IMR-90 (cell line): ENCODE results near the gene ZSCAN16. TPM values are rescaled to one million over a fixed set of nuclear protein-coding genes. Genes with fewer than 3 reads are reported as not detected.
A peak's percentile ranks its signal among the peaks of the same experiment; 100 is the strongest.

Source experiments
- ATAC-seq: fragments of 200-7000 bp; cut with Tn5 transposase; 2 replicates; pipeline ENCODE4 v1.9.1; 2020; ENCODE audit warnings: low read depth, mild to moderate bottlenecking, moderate library complexity
- BruUV-seq: library from RNA; stranded (reverse); fragments of 400-500 nt; replicated peaks from 2 replicates; lab custom pipeline; 2021; lab: Mats Ljungman, UMichigan
- CTCF ChIA-PET: fragments of 300-600 bp; formaldehyde crosslinking; extraction: SDS; loops from one replicate; lab custom pipeline; 2021; ENCODE audit warnings: antibody characterized with exemption; lab: Yijun Ruan, JAX
- POLR2A ChIA-PET: fragments of 300-600 bp; sonication (Branson Sonifier 250); formaldehyde crosslinking; loops from one replicate; lab custom pipeline; 2022; ENCODE audit warnings: antibody characterized with exemption; ENCODE audit not compliant: unreplicated experiment; lab: Charles Lee
- DNase-seq: peaks from one replicate; pipeline ENCODE4 v3.0.0; 2013
- H2AFZ ChIP-seq: replicated peaks from 2 replicates; pipeline ENCODE3; 2013; ENCODE audit warnings: low read length, mild to moderate bottlenecking; ENCODE audit not compliant: poor library complexity
- H2AK5ac ChIP-seq: 2 replicates; pipeline ENCODE4 v1.6.1; 2013; ENCODE audit warnings: low read depth, low read length, inconsistent platforms
- H2AK9ac ChIP-seq: replicated peaks from 2 replicates; pipeline ENCODE3; 2013; ENCODE audit warnings: mild to moderate bottlenecking, low read depth, low read length, moderate library complexity; ENCODE audit not compliant: poor library complexity
- H2BK120ac ChIP-seq: 2 replicates; pipeline ENCODE4 v1.6.1; 2013; ENCODE audit warnings: low read depth, low read length, inconsistent platforms
- H2BK15ac ChIP-seq: 3 replicates; pipeline ENCODE4 v1.6.1; 2013; ENCODE audit warnings: low read depth, low read length, inconsistent platforms
- H2BK20ac ChIP-seq: 2 replicates; pipeline ENCODE4 v1.6.1; 2013; ENCODE audit warnings: low read depth, mild to moderate bottlenecking, inconsistent platforms, low read length, moderate library complexity
- H2BK5ac ChIP-seq: 2 replicates; pipeline ENCODE4 v1.6.1; 2013; ENCODE audit warnings: mild to moderate bottlenecking, low read depth, low read length, inconsistent platforms; ENCODE audit not compliant: poor library complexity, severe bottlenecking
- H3K14ac ChIP-seq: replicated peaks from 2 replicates; pipeline ENCODE4 v1.6.1; 2013; ENCODE audit warnings: low read depth, low read length, inconsistent platforms
- H3K18ac ChIP-seq: 2 replicates; pipeline ENCODE4 v1.6.1; 2013; ENCODE audit warnings: low read depth, low read length, control low read depth
- H3K23ac ChIP-seq: 2 replicates; pipeline ENCODE4 v1.6.1; 2013; ENCODE audit warnings: low read depth, low read length, inconsistent platforms
- H3K27ac ChIP-seq: 2 replicates; pipeline ENCODE4 v1.5.1; 2013; ENCODE audit warnings: mild to moderate bottlenecking, control low read depth, low read length; ENCODE audit not compliant: insufficient read depth
- H3K27me3 ChIP-seq: 2 replicates; pipeline ENCODE4 v1.6.1; 2013; ENCODE audit warnings: low read length; ENCODE audit not compliant: control insufficient read depth, insufficient read depth
- H3K36me3 ChIP-seq: 2 replicates; pipeline ENCODE4 v1.6.1; 2013; ENCODE audit warnings: low read length, mixed read lengths; ENCODE audit not compliant: control insufficient read depth, insufficient read depth
- H3K4ac ChIP-seq: 2 replicates; pipeline ENCODE4 v1.6.1; 2013; ENCODE audit warnings: low read depth, low read length, inconsistent platforms
- H3K4me1 ChIP-seq: 2 replicates; pipeline ENCODE4 v1.6.1; 2013; ENCODE audit warnings: low read length, mixed read lengths; ENCODE audit not compliant: control insufficient read depth, insufficient read depth
- H3K4me2 ChIP-seq: 2 replicates; pipeline ENCODE4 v1.6.1; 2013; ENCODE audit warnings: low read depth, mild to moderate bottlenecking, control low read depth, low read length, moderate library complexity
- H3K4me3 ChIP-seq: 2 replicates; pipeline ENCODE4 v1.5.1; 2013; ENCODE audit warnings: low read depth, mild to moderate bottlenecking, control low read depth, low read length, moderate library complexity; ENCODE audit not compliant: insufficient read depth
- H3K56ac ChIP-seq: 2 replicates; pipeline ENCODE4 v1.6.1; 2013; ENCODE audit warnings: low read length, inconsistent platforms; ENCODE audit not compliant: insufficient read depth; ENCODE audit errors: extremely low read depth
- H3K79me1 ChIP-seq, 2 experiments: 2 replicates each; pipeline ENCODE4 v1.6.1; 2013; ENCODE audit warnings: low read length in 2 of 2, inconsistent platforms in 1 of 2, low read depth in 1 of 2
- H3K9ac ChIP-seq: 2 replicates; pipeline ENCODE4 v1.6.1; 2013; ENCODE audit warnings: low read depth, low read length, control low read depth
- H3K9me1 ChIP-seq: 2 replicates; pipeline ENCODE4 v1.6.1; 2013; ENCODE audit warnings: low read length, inconsistent platforms; ENCODE audit not compliant: insufficient read depth
- H3K9me3 ChIP-seq: 2 replicates; pipeline ENCODE4 v1.6.1; 2013; ENCODE audit warnings: low read length; ENCODE audit not compliant: control insufficient read depth, insufficient read depth
- H4K20me1 ChIP-seq: 2 replicates; pipeline ENCODE4 v1.6.1; 2013; ENCODE audit warnings: low read length, inconsistent platforms; ENCODE audit not compliant: insufficient read depth
- H4K5ac ChIP-seq: 2 replicates; pipeline ENCODE4 v1.6.1; 2013; ENCODE audit warnings: mild to moderate bottlenecking, low read depth, low read length, control low read depth
- H4K8ac ChIP-seq, 2 experiments: 2 replicates each; pipeline ENCODE4 v1.6.1; 2013; ENCODE audit warnings: low read depth in 2 of 2, low read length in 2 of 2, control low read depth in 1 of 2, inconsistent platforms in 1 of 2
- H4K91ac ChIP-seq: 2 replicates; pipeline ENCODE4 v1.6.1; 2013; ENCODE audit warnings: low read depth, low read length, inconsistent platforms; ENCODE audit not compliant: insufficient read depth
- CEBPB ChIP-seq: IDR thresholded peaks from 2 replicates; pipeline ENCODE4 v1.6.1; 2012; ENCODE audit warnings: low read depth, low read length, improper control_type of control experiment
- MAZ ChIP-seq: IDR thresholded peaks from 2 replicates; pipeline ENCODE4 v1.6.1; 2012; ENCODE audit warnings: low read depth, mild to moderate bottlenecking, low read length, improper control_type of control experiment, moderate library complexity, borderline replicate concordance
- WGBS, 2 experiments: methylation state at CpG; one replicate each; pipeline versions ENCODE4 v1.1.5 to v1.1.7; 2013; ENCODE audit warnings: missing lambda C conversion rate in 2 of 2; ENCODE audit not compliant: insufficient read length in 1 of 2; ENCODE audit errors: extremely low coverage in 2 of 2; 5-methylcytosine and 5-hydroxymethylcytosine counted together
- dilution Hi-C: fragments of 300-500 bp; cut with HindIII; formaldehyde crosslinking; loops from one replicate; pipeline ENCODE4 v1.14.3; 2018; ENCODE audit warnings: low sequenced_read_pairs; ENCODE audit not compliant: unreplicated experiment
- in situ Hi-C: fragments of 300-500 bp; cut with MboI; formaldehyde crosslinking; loops from 3 replicates; pipeline ENCODE4 v1.14.3; 2019; ENCODE audit warnings: low sequenced_read_pairs, inconsistent platforms, mixed read lengths
- intact Hi-C: fragments of 100-400 bp; cut with micrococcal nuclease; formaldehyde crosslinking; loops from 2 replicates; pipeline ENCODE4 v1.10.0; 2022
- polyA plus RNA-seq, 3 experiments: library from polyadenylated mRNA; depleted of rRNA; stranded (reverse); fragments of >200 nt; gene quantifications; 2 replicates each; pipeline ENCODE4 v1.2.3, GENCODE V29; 2012; ENCODE audit warnings: low replicate concordance in 1 of 3
- total RNA-seq: library from RNA; depleted of rRNA; stranded (reverse); fragments of >200 nt; gene quantifications from 2 replicates; pipeline ENCODE4 v1.2.3, GENCODE V29; 2012

Gene ZSCAN16
- total and polyA plus RNA-seq, 2 of the 4 experiments (the other 2 are of a cell fraction) = 1.8 to 3.0 TPM

DNA sequence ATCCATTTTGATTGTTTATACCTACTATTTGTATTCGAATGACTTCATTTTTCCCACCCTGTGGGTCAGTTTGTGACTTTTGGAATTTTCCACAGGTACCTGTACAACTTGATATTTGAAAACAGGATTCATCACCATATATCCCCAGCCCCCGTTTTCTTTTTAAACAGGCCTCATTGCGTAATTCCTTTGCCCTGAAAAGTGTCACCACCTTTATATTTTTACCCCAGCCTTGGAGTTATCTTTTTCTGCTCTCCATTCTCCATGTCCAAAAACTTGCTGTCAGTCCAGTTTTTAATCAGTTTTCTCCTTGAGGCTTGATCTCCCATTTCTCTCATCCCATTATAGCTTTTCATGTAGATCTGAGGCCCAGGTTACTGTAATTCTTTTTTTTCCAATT is 33.9 kb downstream of the ZSCAN16 start:
- no peak overlapping the region for H4K91ac ChIP-seq
- no peak for DNase-seq
- no peak overlapping the region for H4K8ac ChIP-seq
- H3K9ac ChIP-seq = no peak overlapping the region
- CTCF ChIA-PET = interaction anchor here (0.6 kb wide), 1 partner anchor 10 kb away, joined by 3 read pairs; no protein-coding TSS in a partner anchor
- H3K27ac ChIP-seq = no peak overlapping the region
- dilution Hi-C loops = no loop called here
- H3K4me2 ChIP-seq = no peak overlapping the region
- no peak overlapping the region for H2BK120ac ChIP-seq
- H3K4ac ChIP-seq = no peak overlapping the region
- H3K9me1 ChIP-seq = no peaks in the 10 kb centered on the region
- H2BK15ac ChIP-seq = no peak overlapping the region
- no peak for ATAC-seq
- intact Hi-C loops = no loop called here
- in situ Hi-C loops = no loop called here
- no peak overlapping the region for H3K18ac ChIP-seq
- peaks cover 5% of the 10 kb centered on the region for H3K9me3 ChIP-seq
- no peak overlapping the region for H2AFZ ChIP-seq
- H3K79me1 ChIP-seq = peaks cover 5 to 6% of the 10 kb centered on the region in 2 experiments; a peak in 1 of 4 replicates
- no peak overlapping the region for H4K5ac ChIP-seq
- H2AK9ac ChIP-seq = no peak overlapping the region
- no TSS peak for BruUV-seq
- H3K56ac ChIP-seq = no peak overlapping the region
- POLR2A ChIA-PET = no interaction called here
- H3K14ac ChIP-seq = no peak overlapping the region
- no peak overlapping the region for H3K23ac ChIP-seq
- H3K36me3 ChIP-seq = peaks cover 16% of the 10 kb centered on the region
- H3K4me3 ChIP-seq = no peak overlapping the region
- no peaks in the 10 kb centered on the region for H3K4me1 ChIP-seq
- TF ChIP-seq MAZ (no peak), CEBPB (peak; percentile 67)
- H2AK5ac ChIP-seq = no peak overlapping the region
- 84% methylated on average over 2 of the region's 3 CpGs; no CpG with 5 or more reads in 1 of the 2 experiments for WGBS, 2 experiments
- H3K27me3 ChIP-seq = no peaks in the 10 kb centered on the region
- H2BK5ac ChIP-seq = no peak overlapping the region
- no peaks in the 10 kb centered on the region for H4K20me1 ChIP-seq
- no peak overlapping the region for H2BK20ac ChIP-seq
